NCI-H774 (cell line): ENCODE results near the gene DUSP22.

Experiments used
- DNase-seq: peaks from one replicate; lab custom pipeline; 2025; lab: John Stamatoyannopoulos, UW

The DUSP22 gene

DNA sequence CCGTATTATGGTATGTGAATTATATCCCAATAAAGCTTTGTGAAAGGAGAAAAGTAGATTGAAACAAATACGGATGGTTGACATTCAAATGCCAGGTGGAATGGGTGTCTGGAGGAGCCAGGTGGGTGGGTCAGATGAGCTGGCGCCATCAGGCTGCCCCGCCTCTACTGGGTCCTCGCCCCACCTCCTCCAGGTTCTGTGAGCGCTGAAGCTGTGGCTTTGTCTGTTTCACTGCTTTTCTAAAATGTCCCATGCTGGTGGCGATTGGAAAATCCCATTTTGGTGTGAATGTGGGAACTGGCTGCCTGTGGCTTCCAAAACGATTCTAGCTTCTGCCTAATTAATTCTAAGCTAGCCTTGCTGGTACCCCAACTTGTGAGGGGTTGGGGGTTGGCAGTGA, 16.5 kb downstream of the DUSP22 start:
- no peak for DNase-seq

DNA sequence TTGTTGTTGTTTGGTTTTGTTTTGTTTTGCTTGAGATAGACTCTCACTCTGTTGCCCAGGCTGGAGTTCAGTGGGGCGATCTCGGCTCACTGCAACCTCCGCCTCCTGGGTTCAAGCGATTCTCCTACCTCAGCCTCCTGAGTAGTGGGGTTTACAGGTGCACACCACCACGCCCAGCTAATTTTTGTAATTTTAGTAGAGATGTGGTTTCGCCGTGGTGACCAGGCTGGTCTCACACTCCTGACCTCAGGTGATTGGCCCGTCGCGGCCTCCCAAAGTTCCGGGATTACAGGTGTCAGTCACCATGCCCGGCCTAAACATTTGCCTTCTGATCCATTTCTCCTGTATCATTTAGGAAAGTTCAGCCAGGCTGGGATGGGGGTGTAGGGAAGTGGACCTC, 17.7 kb downstream of the DUSP22 start:
- no peak for DNase-seq

DNA sequence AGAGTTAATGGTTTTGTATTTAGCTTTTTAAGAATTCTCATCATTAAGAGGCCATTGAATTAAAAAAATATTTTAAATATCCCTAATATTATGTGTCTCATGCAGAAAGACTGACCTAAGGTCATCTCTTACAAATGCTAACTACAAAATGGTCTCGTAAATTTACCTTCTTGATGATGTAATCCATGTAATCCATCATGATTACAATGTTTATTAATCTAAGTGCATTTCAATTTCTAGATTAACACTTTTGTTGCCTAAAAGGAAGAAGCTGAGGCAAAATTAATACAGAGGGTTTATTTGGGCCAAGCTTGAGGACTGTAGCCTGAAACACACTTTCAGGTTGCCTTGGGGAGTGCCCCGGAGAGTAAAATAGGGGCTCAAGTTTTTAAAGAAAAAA, 18.4 kb downstream of the DUSP22 start:
- DNase-seq: no peak

DNA sequence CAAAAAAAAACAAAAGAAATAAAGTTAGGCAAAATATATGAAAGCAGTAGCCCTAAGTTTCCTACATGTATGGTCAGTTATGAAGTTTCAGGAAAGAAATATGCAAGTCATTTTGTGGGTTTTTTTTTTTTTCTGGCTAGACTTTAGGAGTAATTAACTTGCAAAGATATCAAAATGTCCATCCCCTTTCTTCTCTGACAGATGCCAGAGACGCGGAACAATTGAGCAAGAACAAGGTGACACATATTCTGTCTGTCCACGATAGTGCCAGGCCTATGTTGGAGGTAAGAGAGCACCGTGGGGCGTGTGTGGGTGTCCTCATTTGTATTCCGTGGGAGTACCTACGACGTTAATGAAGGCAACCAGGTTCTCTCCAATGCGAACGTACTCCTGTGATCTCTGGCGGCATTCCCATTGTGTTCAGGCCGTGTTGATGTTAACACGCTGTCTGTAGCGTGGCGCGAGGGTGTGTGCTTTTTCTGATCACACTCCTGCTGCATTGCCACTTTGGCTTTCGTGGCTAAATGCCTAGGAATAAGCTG, 19.5 kb downstream of the DUSP22 start:
- DNase-seq: no peak

DNA sequence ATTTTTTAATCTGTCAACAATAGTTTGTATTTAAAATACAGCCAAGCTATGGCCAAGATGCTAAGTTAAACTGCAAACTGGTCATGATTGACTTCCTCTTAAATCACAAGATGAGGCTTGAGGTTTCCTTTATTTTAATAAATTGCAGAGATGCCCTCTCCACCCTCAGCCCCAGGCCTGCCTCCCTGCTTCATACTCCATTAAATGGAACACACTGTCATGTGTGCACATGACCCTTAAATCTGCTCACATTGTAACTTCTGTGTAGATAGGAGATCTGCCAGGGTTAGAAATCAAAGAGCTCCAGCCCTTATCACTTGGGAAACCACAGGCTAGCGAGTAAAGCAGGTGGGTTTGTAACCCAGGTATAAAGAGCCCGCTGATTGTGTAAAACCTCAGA, 20.8 kb downstream of the DUSP22 start:
- DNase-seq: no peak

DNA sequence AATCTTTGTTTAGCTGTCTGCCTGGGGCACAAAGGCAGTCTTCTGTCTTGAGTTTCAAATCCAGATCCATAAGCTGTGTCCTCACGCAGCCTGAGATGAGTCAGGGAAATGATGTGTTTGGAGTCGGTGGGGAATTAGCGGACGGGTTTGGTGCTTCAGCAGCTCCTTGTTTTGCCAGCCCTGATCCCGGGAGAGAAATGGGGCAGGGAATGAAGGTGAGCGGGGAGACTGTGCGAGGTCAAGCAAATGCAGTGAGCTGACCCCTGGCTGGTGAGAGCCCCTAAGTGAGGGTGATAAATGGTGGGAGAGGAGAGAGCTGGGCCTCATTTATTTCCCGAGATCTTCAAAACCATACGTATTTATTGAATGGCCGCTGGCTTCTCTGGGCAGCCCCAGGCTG, 21.6 kb downstream of the DUSP22 start:
- no peak for DNase-seq

DNA sequence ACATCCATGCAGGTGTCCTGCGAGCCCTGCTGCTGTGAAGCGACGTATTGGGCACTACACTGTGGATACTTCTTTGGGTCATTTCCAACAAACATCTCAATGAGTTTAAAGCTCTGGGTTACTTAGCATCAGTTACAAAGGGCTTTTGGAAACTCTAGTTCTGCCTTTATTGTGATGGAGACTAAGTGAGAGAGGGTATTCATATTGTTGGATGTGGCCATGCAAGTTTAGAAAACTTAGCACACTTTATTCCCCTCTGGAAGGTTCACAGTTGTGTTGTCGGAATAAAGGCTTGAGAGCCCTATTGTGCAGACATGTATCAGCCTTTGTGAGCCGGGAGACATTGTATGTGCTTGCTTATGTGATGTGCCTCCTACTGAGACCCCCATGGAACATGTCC, 22.1 kb downstream of the DUSP22 start:
- no peak for DNase-seq

DNA sequence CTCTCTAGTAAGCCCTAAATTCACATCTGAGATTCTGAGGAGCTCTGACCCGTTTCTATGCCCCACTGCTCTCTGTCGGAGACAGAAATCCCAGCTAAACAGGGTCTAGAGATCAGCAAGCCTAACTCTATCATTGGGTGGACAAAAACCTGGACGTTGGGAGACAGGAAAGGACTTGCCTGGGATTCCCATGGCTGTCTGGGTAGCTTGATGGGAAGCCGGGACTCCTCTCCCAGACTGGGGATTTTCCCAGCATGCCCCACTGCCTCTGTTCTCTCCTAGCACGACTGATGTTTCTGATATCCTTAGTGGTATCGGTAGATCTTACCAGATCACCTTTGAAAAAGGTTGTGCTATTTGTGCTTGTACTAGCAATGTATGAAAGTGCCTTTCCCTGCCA, 22.9 kb downstream of the DUSP22 start:
- DNase-seq: no peak

DNA sequence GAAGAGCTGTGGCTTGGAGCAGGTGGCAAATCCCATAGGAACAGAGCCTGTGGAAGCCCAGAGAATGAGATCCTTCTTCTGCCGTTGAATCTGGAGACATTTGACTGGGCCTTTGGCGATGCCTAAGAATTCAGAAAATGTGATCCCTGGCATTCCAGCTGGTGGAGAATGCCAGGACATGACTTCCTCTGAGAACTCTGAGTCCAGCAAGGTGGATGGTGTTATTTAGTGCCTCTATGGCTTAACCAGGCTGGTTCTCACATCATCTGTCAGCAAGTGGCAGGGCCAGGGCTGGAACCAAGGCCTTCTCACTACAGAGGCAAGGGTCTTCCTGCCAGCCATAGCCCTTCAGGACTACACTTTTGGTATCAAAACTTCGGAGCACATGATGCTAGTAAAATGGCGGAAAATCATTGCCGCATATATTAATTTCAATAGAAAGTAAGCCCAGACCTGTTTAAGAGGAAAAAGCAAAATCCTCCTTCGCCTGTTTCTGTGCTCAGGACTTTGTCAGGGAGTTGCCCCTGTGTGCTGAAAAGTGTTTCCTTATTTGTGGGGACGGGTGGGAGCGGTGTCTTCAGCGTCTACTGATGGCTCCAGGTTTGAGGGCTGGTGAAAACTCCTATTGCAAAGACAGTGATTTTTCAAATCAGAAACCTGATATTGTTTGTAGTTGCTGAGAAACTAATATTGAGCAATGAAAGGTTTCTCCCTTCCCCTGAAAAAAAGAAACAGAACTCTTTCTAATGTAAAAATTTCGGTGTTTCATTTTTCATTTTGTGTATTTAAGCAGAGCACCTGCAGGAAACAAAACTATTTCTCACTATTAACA, 23.9 kb downstream of the DUSP22 start:
- no peak for DNase-seq

DNA sequence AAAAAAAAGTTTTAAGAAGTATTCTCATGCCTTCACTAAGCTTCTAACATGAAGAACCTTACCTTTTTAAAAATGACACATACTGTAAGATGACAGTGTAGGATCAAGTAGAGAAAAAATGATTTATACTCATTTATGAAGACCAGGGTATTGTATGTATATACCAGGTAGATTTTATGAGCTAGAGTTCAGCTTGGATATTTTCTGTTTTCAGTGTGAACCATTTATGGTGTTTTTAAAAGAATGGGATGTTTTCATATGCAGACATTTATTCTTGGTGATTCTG, 24.4 kb downstream of the DUSP22 start:
- no peak for DNase-seq

DNA sequence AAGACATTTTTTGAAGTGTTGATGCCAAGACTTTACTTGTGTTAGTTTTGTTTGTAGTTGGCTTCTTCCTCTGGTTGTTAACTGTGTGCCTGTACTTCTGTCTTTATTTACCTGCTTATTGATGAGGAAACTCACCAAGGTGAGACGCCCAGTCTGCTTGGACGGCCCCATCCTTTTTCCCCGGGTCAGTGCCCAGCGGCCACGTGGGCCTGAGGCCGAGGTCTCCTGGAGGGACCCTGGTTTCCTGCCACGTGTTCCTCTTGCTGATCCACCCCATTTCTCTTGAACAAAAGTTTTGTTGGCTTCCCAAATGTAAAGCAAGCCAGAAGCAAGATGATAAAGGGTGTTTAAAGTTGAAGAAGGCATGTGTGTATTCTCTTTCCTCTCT, 24.8 kb downstream of the DUSP22 start:
- DNase-seq: no peak

DNA sequence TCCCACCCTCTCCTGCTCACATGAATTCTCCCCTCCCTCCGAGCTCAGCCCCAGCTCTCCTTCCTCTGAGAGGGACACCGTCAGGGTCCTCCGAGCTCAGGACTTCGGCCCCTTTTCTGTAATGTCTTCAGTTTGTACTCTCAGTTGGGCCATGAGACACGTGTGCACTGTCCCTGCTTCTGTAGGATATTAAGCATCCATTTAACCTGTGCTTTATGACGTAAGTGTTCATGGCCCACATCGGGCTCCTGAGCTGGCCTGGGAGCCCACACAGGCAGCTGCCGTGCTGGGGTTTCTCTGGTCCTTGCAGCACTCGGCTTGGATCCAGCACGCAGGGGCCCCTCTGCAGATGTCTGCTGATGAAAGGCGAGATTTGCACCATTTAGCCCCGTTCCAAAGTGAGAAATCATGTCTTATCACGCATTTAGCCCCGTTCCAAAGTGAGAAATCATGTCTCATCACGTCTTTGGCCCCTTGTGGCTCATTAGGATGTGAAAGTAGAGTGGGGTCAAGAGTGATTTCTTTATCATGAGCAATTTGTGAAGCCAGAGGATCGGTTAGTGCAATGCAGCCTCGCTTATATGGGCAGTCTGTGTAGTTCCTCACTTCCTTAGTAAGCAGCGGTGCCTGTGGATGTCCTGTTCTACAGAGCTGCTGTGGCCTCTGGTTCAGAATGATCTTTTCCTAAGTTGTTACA, 25.3 kb downstream of the DUSP22 start:
- DNase-seq: no peak

DNA sequence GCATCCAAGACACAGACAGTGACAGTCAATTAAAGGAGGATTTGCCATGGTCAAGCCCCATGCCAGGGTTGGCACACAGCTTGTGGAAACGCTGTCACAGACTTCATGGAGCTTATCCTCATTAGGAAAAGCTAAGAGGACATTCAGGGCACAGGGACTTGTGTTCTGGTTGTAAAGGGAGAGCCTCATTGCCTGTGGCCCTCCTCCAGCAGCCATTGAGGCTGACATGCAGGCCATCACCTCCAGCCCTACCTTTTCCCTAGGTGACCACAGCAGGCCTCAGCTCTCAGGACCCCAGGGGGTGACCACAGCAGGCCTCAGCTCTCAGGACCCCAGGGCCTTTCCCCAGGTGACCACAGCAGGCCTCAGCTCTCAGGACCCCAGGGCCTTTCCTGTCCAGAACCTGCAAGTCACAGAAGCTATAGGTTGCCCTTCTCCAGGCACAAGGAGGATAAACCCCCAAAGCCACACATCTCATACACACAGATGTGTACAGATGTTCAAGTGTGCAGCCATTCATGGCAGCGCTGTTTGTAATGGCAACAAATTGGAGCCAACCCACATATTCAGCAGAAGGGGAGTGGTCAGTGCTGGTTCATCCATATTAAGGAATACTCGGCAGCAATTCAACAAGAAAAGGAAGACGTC, 26.1 kb downstream of the DUSP22 start:
- no peak for DNase-seq

DNA sequence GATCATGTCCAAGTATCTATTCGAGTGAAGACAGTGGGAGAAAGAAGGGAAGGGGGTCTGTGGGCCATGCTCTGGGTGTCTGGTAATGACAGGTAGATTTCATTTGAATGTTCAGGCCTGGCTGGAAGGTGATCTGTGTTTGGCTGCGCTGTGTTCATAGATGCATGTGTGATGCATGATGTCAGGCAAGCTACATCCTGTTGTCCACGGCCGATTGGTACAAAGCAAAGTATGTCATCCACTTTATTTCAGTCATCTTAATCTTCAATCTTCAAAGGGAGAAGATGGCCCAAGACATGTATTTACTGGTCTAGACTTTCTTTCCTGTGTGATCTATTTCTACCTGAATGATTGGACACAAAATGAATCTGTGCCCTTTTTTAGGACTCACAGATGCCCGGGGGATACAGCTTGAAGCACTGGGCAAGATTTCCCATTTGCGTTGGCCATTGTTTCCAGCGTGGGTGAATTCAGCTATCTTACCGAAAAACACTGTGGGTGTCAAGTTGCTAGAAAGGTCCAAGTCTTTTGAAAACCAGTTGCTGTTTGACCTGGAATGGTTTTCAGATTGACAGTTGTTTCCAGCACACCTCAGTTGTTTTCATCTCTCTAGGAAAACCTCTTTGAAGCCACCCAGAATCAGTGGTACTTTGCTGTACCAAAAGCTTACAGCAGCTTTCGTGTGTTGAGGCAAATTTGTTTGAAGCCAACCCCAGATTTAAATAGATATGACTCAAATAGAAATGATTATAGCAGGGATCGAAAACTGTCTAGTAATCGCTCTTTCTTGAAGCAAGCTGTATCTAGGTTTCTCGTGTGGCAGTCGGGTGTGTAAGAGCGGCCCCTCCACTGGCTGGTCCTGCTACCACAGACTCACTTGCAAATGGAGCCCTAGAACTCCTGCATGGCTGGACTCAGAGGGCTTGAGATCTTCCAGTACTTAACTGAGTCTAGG, 27.2 kb downstream of the DUSP22 start:
- DNase-seq: no peak

DNA sequence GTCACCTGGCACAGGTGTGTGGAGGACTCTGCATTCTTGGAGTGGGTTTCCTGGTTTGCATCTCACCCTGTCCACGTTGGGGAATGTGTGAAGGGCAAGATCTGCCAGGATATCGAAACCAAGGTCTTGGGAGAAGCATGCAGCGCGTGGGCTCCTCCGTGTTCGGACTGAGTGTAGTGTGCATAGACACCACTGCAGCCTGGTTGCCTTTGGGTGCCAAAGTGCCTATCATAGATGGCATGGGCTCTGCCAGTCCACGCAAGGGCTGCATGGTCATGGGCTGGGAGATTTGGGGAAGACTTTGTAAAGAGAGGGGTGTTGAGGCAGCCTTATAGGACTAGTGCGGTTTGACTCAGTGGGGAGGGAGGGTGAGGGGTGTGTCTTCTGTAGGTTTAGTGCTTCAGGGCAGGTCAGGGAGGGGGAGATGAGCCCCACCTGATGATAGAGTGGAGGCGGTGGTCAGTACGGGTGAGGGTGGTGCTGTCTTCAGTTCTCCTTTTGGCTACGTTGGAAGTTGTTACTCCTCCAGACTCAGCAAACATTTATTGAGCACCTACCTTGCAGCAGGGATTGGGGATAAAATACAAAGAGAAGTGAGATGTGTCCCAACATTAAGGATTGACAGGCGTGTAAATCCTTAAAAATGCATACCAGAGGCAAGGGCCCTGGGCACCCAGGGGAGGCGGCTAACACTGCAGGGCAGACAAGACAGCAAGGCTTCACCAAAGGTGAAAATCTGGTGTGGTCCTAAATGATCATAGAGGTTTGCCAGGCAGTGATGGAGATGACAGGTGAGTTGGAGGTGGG, 28.3 kb downstream of the DUSP22 start:
- no peak for DNase-seq

DNA sequence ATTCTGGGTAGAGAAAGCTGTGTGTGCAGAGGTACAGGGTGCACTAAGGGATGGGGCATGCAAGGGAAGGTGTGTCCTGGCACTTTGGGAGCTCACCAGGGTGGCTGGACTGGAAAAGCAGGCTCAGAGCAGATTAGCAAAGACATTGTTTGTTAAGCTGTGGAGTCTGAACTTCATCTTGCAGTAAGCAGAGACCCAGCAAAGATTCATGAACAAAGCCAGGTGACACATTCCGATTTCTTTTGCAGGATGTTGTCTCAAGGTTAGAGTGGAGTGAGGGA, 28.8 kb downstream of the DUSP22 start:
- no peak for DNase-seq

DNA sequence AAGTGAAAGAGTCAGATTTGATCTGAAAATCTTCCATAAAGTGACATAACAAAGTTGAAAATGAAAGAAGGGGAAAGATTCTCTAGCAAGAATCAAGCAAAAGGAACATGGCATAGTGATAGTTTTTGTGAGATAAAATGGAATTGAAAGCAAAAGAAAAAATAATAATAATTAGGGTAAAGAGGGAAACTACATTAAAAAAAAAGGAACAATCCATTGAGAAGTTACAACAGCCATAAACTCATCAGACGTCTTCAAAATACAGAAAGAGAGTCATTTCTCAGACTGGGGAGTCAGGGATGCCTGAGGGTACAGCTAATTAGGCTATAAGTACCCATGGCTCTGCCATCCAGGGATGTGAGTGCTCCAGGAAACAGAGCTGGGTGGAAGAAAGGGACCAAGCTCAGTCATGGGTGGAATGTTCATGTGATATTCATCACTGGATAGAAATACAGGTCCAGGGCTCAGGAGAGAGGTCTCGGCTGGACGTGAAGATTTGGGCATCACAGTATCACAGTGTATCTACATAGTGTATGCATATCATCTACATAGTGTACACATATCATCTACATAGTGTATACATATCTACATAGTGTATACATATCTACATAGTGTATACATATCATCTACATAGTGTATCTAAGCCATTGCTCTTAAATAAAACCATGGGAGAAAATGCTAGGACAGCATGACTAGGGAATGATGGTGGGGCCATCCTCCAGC, 29.4 kb downstream of the DUSP22 start:
- DNase-seq: no peak

DNA sequence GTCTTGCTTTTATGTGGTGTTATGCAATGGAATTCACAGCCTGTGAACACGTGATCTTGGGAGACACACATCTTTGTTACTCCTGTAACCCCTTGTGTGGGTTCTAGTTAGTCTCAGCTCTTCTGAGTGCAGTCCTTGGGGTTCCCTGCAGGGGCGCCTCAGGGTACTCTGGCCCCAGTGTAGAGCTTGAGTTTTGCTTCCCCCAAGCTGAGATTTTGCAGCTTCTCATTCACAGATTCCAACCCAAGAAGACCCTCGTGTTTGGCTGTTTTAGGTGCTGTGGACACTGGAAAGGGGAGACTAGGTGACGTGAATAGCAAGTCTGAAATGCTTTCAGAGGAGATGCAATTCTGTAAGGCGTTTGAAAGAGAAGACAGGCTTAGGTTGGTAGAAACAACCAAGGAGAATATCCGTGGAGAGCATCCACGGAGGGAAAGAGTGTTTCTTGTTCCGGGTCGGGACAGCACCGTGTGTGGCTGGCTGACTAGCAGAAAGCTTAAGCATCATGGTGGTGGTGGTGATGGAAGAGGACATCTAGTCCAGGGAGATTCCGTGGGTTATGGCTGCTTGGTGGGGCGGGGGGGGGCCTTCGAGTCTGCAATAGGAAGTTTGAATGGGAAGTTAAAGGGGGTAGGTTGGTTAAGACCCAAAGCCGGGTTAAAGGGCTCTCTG, 30.1 kb downstream of the DUSP22 start:
- DNase-seq: no peak

DNA sequence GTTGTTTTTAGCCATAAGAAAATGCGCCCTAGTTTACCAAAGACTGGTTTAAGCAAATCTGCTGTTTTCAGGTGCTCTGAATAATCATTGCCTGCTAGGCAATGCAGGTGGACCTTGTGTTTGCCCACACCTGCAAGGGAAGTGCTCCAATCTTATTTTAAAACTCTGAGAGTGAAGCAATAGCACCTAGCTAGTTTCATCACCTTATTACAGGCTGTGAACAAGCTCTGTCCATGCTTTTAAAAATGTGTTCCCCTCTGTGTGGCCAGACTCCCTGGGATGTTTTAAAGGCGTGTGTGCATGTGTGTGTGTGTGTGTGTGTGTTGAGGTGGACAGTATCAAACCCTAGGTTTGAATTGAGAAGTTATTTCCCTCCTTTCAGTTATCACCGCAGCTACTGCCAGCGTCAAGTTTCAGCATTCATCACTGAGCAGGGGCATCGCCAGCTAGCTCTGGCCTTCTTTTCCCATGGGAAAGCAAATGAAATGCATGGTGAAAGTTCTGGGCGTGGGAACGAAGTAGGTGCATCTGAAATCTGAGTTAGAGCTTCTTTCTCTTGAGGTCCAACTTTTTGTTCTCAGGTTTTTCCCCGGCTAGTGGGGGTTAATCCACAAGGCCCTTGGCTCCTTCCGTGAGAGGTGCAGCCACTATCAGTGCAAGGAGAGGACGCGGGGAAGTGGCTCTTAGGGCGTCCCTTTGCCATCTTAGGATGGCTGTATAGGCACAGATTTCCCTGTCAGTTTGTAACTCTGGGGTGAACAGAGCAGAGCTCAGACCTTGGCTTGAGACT, 30.8 kb downstream of the DUSP22 start:
- no peak for DNase-seq
